AG10803 (cell line): ENCODE data around the gene TBC1D9.

Experiments
- DNase-seq: peaks from one replicate; pipeline ENCODE4 v3.0.0; 2010; ENCODE audit warnings: low read depth
- H3K4me3 ChIP-seq: 2 replicates; pipeline ENCODE4 v1.5.1; 2011; ENCODE audit warnings: mild to moderate bottlenecking, low read length, control low read depth
- TF ChIP-seq, protein P1 (sequence below): conservative IDR thresholded peaks from 2 replicates; pipeline ENCODE4 v1.5.1; 2011; ENCODE audit warnings: mild to moderate bottlenecking, low read length, control low read depth, inconsistent platforms

The TBC1D9 gene

DNA sequence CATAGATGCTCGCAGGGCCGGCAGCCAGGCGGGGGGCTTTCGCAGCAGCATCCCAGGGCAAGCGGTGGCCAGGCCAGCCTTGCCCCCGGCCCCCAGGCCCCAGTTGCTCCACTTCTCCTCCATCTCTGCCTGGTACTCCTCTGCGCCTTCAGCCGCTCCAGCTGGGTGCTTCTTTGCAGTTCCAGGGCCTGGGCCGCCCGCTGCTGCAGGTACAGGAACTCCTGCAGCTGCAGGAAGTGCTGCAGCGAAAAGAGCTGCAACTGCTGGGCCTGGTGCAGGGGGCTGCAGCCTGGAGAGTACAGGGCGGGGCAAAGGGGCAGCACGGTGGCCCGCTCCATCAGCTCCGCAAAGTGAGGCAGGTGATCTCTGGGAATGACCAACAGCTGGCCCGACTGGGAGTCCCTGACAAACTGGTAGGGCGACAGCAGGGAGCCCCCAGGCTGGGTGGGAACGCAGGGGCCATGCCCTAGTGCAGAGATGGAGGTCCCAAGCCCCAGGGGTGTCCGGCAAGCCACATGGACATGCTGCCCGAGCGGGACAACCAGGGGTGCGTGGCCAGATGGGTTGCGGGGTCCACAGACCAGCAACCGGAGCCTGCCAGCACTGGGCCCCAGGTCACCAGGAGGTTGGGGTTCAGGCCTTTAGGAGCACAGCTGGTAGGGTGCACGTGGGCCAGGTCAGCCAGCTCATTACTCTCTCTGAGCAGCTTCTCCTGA lies 111.6 kb downstream of the TBC1D9 start:
- no peak for DNase-seq
- TF ChIP-seq, protein P1, sequence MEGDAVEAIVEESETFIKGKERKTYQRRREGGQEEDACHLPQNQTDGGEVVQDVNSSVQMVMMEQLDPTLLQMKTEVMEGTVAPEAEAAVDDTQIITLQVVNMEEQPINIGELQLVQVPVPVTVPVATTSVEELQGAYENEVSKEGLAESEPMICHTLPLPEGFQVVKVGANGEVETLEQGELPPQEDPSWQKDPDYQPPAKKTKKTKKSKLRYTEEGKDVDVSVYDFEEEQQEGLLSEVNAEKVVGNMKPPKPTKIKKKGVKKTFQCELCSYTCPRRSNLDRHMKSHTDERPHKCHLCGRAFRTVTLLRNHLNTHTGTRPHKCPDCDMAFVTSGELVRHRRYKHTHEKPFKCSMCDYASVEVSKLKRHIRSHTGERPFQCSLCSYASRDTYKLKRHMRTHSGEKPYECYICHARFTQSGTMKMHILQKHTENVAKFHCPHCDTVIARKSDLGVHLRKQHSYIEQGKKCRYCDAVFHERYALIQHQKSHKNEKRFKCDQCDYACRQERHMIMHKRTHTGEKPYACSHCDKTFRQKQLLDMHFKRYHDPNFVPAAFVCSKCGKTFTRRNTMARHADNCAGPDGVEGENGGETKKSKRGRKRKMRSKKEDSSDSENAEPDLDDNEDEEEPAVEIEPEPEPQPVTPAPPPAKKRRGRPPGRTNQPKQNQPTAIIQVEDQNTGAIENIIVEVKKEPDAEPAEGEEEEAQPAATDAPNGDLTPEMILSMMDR = no peak
- no peak overlapping the region for H3K4me3 ChIP-seq

DNA sequence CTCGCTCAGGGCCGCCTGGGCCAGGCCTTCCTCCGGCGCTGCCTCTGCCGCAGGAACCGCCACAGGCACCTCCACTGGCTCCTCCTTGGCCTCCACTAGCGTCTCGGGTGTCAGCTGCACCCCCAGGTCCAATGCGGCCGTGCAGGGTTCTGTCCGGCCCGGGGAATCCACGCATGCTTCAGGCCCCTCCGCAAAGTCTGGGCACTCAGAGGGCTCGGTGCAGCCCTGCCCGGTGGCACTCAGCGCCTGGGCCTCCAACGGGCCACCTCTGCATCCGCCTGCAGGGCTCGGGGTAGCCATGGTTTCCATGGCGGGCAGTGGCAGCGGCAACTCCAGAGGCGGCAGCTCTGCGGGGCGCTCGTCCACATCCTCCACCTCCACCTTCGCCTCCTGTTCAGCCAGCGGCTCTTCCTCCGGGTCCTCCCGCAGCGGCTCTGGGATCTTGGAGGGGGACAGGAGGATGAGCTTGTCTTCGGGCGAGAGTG lies 112.6 kb downstream of the TBC1D9 start:
- DNase-seq = no peak
- H3K4me3 ChIP-seq = no peak overlapping the region
- TF ChIP-seq, protein P1 = no peak

DNA sequence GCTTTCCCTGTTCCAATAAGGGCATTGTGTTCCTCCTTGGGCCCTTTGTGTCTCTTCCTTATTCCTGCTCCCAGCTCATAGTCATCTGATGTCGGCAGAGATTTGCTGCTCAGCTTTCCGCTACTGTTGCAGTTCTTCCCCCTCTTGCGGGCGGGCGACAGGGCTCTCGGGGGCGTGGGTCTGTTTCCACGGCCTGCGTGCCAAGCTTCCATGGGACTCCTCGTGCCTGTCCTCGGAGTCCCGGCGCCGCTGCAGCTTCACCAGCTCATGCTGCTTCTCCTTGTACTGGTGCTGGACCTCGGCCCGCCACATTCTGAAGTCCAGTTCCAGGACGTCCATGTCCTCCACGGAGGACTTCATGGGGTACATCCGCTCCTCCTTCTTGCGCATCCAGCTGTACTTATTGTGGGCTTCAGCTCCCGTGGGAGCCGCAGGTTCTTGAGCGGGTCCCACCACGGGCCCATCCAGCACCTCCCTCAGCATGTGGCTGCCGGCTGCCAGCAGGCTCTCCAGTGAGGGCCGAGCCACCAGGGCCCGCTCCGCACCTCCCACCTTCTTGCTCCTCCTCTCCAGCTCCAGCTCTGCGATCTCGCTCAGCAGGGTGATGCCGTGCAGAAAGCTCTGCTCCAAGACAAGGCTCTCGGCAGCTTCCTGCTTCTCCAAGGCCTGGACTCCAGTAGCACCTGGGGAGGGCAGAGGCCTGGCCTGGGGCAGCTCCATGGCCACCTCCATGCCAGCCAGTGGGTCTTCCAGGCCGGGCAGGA lies 113.3 kb downstream of the TBC1D9 start:
- TF ChIP-seq, protein P1 = no peak
- no peak for DNase-seq
- H3K4me3 ChIP-seq = no peak overlapping the region

DNA sequence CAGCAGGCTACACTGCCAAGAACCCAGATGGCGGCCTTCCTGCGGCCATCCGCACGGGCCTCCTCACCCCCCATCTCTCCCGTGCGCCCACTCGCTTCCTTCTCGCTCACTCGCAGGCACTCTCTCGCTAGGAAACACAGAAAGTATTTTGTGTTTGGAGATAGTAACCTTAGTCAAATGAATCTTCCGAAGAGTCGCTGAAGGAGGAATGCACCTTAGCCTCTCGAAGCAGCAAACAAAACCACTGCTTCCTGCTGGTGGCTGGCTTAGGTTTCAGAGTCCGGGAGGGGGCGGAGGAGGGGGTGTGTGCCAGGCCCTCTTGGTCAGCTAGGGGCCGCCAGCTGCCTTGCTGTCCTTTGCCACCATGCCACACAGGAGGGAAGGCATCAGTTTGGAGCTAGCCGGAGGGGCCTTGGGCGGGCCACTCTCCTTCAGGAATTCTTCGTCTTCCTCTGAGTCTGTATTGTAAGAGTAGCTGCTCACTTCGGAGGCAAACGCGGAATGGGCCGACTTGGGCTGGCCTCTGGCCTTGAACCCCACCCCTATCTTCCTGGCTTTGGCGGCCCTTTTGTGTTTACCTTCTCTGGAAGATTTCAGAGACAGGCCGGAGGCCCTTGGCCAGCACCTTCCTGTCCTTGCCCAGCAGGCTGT lies 114.3 kb downstream of the TBC1D9 start:
- TF ChIP-seq, protein P1 = no peak
- no peak for DNase-seq
- no peak overlapping the region for H3K4me3 ChIP-seq

DNA sequence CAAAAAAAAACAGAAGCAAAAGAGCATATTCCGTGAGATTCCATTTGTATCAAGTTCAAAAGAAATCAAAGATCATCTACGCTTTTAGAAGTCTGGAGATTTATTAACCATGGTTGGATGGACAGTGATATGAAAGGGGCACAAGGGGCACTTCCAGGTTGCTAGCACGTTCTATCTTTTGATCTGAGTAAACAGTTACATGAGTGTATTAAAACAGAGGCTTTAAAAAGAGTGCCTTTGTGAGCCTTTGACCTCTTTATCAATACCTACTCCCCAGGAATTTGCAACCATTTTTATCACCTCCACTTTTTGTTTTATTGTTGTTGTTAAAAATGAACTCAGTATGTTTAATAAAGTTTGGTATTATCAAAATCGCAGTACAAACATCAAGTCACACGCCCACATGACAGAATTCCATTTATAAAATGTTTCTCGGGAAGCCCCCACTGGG lies 115.1 kb downstream of the TBC1D9 start:
- DNase-seq = no peak
- TF ChIP-seq, protein P1 = no peak
- no peak overlapping the region for H3K4me3 ChIP-seq

DNA sequence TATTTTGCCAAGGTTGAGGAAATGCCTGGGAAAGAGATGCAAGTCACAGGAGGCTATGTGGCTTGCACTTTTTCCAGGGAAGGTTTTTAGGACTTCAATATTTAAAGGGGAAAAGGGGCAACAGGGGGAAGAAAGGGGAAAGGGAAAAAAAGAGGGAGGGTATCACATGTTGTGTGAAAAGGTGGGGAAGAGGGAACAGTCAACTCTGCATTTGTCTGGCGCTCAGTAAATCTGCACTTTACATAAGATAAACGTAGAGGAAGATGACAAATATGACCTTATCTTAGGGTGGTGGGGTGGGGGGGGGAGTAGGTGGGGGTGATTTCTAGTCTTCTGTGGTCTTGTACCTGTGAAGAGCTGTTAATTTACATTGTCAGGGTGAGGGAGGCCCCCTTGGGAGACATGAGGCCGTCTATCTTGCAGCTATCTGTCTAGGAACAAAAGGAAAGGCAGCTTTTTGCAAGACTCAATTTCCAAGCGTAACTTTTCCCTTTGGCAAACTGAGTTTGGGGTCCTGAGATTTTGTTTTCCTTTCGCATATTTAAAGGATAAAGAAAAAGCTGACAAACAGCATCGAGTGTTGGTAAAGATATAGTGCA lies 115.9 kb downstream of the TBC1D9 start:
- H3K4me3 ChIP-seq = no peak overlapping the region
- DNase-seq = no peak
- TF ChIP-seq, protein P1 = no peak
